Neural progenitor cell (in vitro differentiated cells): ENCODE data around the gene CLTCL1. TPM values are rescaled to one million over a fixed set of nuclear protein-coding genes. Genes with fewer than 3 reads are reported as not detected.

Experiments
- DNase-seq: peaks from one replicate; pipeline ENCODE4 v3.0.0-alpha.2; 2016; ENCODE audit warnings: low spot score
- H2AFZ ChIP-seq: fragments of 200-600 bp; sonication (generic); replicated peaks from 2 replicates; pipeline ENCODE4 v1.6.1; 2016; ENCODE audit warnings: antibody characterized with exemption
- H3F3A ChIP-seq: fragments of 200-600 bp; sonication (generic); 2 replicates; pipeline ENCODE4 v1.6.1; 2016; ENCODE audit warnings: antibody characterized with exemption, low read depth
- H3K27ac ChIP-seq: fragments of 200-600 bp; sonication (generic); 2 replicates; pipeline ENCODE4 v1.5.1; 2016; ENCODE audit warnings: mild to moderate bottlenecking
- H3K27me3 ChIP-seq: fragments of 200-600 bp; sonication (generic); 2 replicates; pipeline ENCODE4 v1.6.1; 2016; ENCODE audit warnings: mild to moderate bottlenecking, moderate library complexity
- H3K36me3 ChIP-seq: fragments of 200-600 bp; sonication (generic); 2 replicates; pipeline ENCODE4 v1.5.1; 2016
- H3K4me1 ChIP-seq: fragments of 200-600 bp; sonication (generic); 2 replicates; pipeline ENCODE4 v1.6.1; 2016; ENCODE audit warnings: mixed run types
- H3K4me2 ChIP-seq: fragments of 200-600 bp; sonication (generic); 2 replicates; pipeline ENCODE4 v1.6.1; 2016
- H3K4me3 ChIP-seq: fragments of 200-600 bp; sonication (generic); 2 replicates; pipeline ENCODE4 v1.5.1; 2016
- H3K79me2 ChIP-seq: fragments of 200-600 bp; sonication (generic); 2 replicates; pipeline ENCODE4 v1.6.1; 2016; ENCODE audit warnings: low read depth
- H3K9ac ChIP-seq: fragments of 200-600 bp; sonication (generic); 2 replicates; pipeline ENCODE4 v1.6.1; 2016
- H3K9me3 ChIP-seq: fragments of 200-600 bp; sonication (generic); 2 replicates; pipeline ENCODE4 v1.5.1; 2016; ENCODE audit warnings: low read depth
- H4K20me1 ChIP-seq: fragments of 200-600 bp; sonication (generic); 2 replicates; pipeline ENCODE4 v1.6.1; 2016; ENCODE audit warnings: low read depth
- H3K27ac Mint-ChIP-seq: 3 replicates; pipeline ENCODE4 v1.8.0; 2021; ENCODE audit warnings: mixed read lengths
- H3K27me3 Mint-ChIP-seq: 2 replicates; pipeline ENCODE4 v1.8.0; 2022; ENCODE audit warnings: low read depth, mild to moderate bottlenecking, inconsistent platforms, moderate library complexity, mixed read lengths; ENCODE audit not compliant: insufficient read depth
- H3K36me3 Mint-ChIP-seq: 3 replicates; pipeline ENCODE4 v1.8.0; 2021; ENCODE audit warnings: mixed read lengths
- H3K4me1 Mint-ChIP-seq: 3 replicates; pipeline ENCODE4 v1.8.0; 2021; ENCODE audit warnings: mixed read lengths
- H3K4me3 Mint-ChIP-seq: 3 replicates; pipeline ENCODE4 v1.8.0; 2021; ENCODE audit warnings: mild to moderate bottlenecking, moderate library complexity, mixed read lengths
- H3K9me3 Mint-ChIP-seq: 3 replicates; pipeline ENCODE4 v1.8.0; 2020; ENCODE audit warnings: mixed read lengths
- EZH2 ChIP-seq: fragments of 200-600 bp; sonication (generic); IDR thresholded peaks from 2 replicates; pipeline ENCODE4 v1.6.1; 2017; ENCODE audit warnings: antibody characterized with exemption, mild to moderate bottlenecking, moderate library complexity
- EZH2phosphoT487 ChIP-seq: fragments of 200-600 bp; sonication (generic); IDR thresholded peaks from 2 replicates; pipeline ENCODE4 v1.6.1; 2017; ENCODE audit warnings: antibody characterized with exemption
- total RNA-seq: library from RNA; depleted of rRNA; stranded (reverse); fragments of >200 nt; gene quantifications from 2 replicates; pipeline ENCODE4 v1.2.3, GENCODE V29; 2015; ENCODE audit warnings: low replicate concordance
- TF ChIP-seq, protein P1 (sequence below): fragments of 200-600 bp; sonication (generic); IDR thresholded peaks from 2 replicates; pipeline ENCODE4 v1.5.1; 2017; ENCODE audit warnings: antibody characterized with exemption, mild to moderate bottlenecking

The CLTCL1 gene
- total RNA-seq, 1 donor from 2014 or later, result 13.7 TPM

DNA sequence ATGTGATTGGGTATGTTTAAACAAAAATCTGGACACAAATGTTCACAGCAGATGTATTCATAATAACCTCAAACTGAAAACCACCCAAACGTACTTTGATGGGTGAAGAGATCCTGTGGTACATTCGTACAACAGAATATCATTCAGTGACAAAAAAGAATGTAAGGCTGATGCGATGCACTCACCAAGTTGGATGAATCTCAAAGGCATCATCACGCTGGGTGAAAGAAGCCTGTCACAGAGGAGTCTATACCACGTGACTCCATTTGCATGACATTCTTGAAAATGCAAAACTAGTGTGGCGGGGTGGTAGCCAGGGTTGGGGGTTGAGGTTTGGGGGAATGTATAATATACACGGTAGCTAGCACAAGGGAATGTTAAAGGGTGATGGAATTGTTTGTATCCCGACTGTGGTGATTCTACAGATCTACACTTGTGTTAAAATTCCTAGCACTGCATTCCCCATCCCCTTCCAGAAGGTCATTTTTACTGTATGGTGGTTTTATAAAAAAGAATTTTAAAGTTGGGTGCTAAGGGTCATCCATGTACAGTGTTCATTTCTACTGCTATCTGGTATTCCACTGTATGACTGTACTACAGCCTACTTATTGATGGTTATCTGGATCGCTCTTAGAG is 78.0 kb downstream of the CLTCL1 start:
- Histone ChIP-seq H2AFZ (no peak overlapping the region), H3K4me3 (no peak overlapping the region), H3F3A (peaks cover 10% of the 10 kb centered on the region), H3K79me2 (no peaks in the 10 kb centered on the region), H3K36me3 (no peaks in the 10 kb centered on the region), H3K27ac (no peak overlapping the region), H3K4me1 (peaks cover 23% of the 10 kb centered on the region), H3K9me3 (no peaks in the 10 kb centered on the region), H3K27me3 (no peaks in the 10 kb centered on the region), H3K9ac (no peak overlapping the region), H4K20me1 (peaks cover 7% of the 10 kb centered on the region), H3K4me2 (peak overlapping the region; percentile 42)
- Mint-ChIP-seq H3K36me3 (peaks cover 6% of the 10 kb centered on the region), H3K27me3 (peaks cover 4% of the 10 kb centered on the region), H3K4me3 (no peak overlapping the region), H3K27ac (no peak overlapping the region), H3K4me1 (peaks cover 24% of the 10 kb centered on the region), H3K9me3 (no peaks in the 10 kb centered on the region)
- DNase-seq, result no peak
- TF ChIP-seq EZH2 (no peak), EZH2phosphoT487 (no peak)
- TF ChIP-seq, protein P1, sequence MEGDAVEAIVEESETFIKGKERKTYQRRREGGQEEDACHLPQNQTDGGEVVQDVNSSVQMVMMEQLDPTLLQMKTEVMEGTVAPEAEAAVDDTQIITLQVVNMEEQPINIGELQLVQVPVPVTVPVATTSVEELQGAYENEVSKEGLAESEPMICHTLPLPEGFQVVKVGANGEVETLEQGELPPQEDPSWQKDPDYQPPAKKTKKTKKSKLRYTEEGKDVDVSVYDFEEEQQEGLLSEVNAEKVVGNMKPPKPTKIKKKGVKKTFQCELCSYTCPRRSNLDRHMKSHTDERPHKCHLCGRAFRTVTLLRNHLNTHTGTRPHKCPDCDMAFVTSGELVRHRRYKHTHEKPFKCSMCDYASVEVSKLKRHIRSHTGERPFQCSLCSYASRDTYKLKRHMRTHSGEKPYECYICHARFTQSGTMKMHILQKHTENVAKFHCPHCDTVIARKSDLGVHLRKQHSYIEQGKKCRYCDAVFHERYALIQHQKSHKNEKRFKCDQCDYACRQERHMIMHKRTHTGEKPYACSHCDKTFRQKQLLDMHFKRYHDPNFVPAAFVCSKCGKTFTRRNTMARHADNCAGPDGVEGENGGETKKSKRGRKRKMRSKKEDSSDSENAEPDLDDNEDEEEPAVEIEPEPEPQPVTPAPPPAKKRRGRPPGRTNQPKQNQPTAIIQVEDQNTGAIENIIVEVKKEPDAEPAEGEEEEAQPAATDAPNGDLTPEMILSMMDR, result no peak

DNA sequence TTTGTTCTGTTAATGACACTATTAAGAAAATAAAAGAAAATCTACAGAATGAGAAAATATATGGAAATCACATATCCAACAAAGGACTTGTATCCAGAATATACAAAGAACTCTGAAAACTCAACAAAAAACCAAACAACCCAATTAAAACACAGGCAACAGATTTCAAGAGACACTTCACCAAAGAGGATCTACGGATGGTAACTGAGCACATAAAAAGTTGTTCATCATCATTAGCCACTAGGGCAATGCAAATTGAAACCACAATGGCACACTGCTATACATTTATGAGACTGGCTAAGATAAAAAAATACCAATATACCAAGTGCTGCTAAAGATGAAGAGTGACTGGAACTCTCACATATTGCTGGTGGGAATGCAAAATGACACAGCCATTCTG is 78.5 kb downstream of the CLTCL1 start:
- Mint-ChIP-seq H3K4me1 (peaks cover 19% of the 10 kb centered on the region), H3K9me3 (no peaks in the 10 kb centered on the region), H3K27ac (no peak overlapping the region), H3K4me3 (no peak overlapping the region), H3K36me3 (peaks cover 6% of the 10 kb centered on the region), H3K27me3 (peaks cover 4% of the 10 kb centered on the region)
- Histone ChIP-seq H3K4me3 (no peak overlapping the region), H3F3A (peaks cover 5% of the 10 kb centered on the region), H3K9ac (no peak overlapping the region), H4K20me1 (peaks cover 2% of the 10 kb centered on the region), H2AFZ (no peak overlapping the region), H3K79me2 (no peaks in the 10 kb centered on the region), H3K4me2 (no peak overlapping the region), H3K4me1 (peaks cover 18% of the 10 kb centered on the region), H3K27ac (no peak overlapping the region), H3K9me3 (no peaks in the 10 kb centered on the region), H3K36me3 (no peaks in the 10 kb centered on the region), H3K27me3 (no peaks in the 10 kb centered on the region)
- TF ChIP-seq, protein P1, result no peak
- no peak for TF ChIP-seq EZH2
- no peak for TF ChIP-seq EZH2phosphoT487
- DNase-seq, result no peak

DNA sequence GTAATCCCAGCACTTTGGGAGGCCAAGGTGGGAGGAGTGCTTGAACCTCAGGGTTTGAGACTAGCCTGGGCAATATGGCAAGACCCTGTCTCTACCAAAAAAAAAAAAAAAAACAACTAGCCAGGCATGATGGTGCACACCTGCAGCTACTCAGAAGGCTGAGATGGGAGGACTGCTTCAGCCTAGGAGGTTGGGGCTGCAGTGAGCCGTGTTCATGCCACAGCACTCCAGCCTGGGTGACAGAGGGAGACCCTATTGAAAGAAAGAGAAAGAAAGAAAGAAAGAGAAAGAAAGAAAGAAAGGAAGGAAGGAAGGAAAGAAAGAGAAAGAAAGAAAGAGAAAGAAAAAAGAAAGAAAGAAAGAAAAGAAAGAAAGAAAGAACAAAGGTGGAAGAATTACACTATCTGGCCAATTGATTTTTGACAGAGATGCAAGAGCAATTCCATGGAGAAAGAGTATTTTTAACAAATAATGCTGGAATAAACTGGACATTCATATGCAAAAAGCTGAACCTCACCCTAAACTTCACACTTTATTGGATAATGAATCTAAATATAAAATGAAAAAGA is 79.1 kb downstream of the CLTCL1 start:
- no peaks in the 10 kb centered on the region for H3K79me2 ChIP-seq
- no peak overlapping the region for H3K4me3 ChIP-seq
- peaks cover 6% of the 10 kb centered on the region for H3K36me3 Mint-ChIP-seq
- no peaks in the 10 kb centered on the region for H3K9me3 ChIP-seq
- H3K4me3 Mint-ChIP-seq, result no peak overlapping the region
- no peaks in the 10 kb centered on the region for H3K9me3 Mint-ChIP-seq
- H3F3A ChIP-seq, result no peaks in the 10 kb centered on the region
- no peak for DNase-seq
- H3K27me3 ChIP-seq, result no peaks in the 10 kb centered on the region
- H3K4me1 ChIP-seq, result peaks cover 12% of the 10 kb centered on the region
- H3K4me2 ChIP-seq, result no peak overlapping the region
- no peaks in the 10 kb centered on the region for H3K36me3 ChIP-seq
- no peak overlapping the region for H3K27ac Mint-ChIP-seq
- peaks cover 16% of the 10 kb centered on the region for H3K4me1 Mint-ChIP-seq
- no peak overlapping the region for H3K9ac ChIP-seq
- TF ChIP-seq, protein P1, result no peak
- TF ChIP-seq EZH2 (no peak), EZH2phosphoT487 (no peak)
- H4K20me1 ChIP-seq, result no peaks in the 10 kb centered on the region
- H2AFZ ChIP-seq, result no peak overlapping the region
- no peak overlapping the region for H3K27ac ChIP-seq
- peaks cover 4% of the 10 kb centered on the region for H3K27me3 Mint-ChIP-seq
